Body of pancreas (tissue), 4 donors: ENCODE measurements around the gene ECSCR.

Source experiments
- POLR2A ChIP-seq, 3 donors: fragments of 450-650 bp; IDR thresholded peaks; one replicate each; pipeline ENCODE4 v1.6.1; 2016; ENCODE audit warnings: antibody characterized with exemption in 3 of 3, mild to moderate bottlenecking in 2 of 3
- TF ChIP-seq, protein P1 (sequence below), 7 experiments: fragments of 450-650 bp in 4 of 7; fragments of 200-600 bp in 3 of 7; sonication (generic) in 3 of 7; IDR thresholded peaks; one replicate each; pipeline ENCODE4 v1.5.1; 2016 to 2019; ENCODE audit warnings: antibody characterized with exemption in 7 of 7

DNA sequence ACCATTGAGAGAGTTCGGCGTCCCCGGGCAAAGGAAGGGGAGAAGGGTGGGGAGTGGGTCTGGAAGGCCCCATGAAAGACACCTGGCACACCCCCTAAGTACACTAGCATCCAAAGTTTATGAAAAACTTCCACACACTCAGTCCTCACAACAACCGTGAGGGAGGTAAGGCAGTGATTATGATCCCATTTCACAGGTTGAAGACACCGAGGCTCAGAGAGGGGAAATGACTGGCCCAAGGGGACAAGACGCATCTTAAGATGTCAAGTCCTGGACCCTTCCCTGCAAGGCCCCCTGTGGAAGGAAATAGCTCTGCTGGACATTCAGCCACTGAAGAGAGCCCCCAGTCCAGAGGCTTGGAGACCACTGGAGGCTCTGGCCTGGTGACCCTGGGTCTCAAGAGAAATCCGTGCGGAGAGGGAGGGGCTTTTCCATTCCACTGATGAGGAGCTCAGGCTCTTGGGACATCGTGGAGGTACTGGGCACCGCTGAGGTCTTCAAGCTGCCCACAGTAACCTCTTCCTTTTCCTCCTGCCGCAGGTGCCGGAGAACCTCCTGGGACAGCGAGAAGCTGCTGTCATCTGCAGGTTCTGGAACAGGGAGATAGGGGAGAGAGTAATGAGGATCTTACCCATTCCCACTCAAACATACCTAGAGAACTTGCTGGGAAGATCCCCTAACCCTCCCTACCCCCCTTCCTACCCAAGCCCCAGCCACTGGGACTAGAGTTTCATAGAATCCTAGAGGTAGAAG is 13.5 kb upstream of the ECSCR start:
- TF ChIP-seq, protein P1, sequence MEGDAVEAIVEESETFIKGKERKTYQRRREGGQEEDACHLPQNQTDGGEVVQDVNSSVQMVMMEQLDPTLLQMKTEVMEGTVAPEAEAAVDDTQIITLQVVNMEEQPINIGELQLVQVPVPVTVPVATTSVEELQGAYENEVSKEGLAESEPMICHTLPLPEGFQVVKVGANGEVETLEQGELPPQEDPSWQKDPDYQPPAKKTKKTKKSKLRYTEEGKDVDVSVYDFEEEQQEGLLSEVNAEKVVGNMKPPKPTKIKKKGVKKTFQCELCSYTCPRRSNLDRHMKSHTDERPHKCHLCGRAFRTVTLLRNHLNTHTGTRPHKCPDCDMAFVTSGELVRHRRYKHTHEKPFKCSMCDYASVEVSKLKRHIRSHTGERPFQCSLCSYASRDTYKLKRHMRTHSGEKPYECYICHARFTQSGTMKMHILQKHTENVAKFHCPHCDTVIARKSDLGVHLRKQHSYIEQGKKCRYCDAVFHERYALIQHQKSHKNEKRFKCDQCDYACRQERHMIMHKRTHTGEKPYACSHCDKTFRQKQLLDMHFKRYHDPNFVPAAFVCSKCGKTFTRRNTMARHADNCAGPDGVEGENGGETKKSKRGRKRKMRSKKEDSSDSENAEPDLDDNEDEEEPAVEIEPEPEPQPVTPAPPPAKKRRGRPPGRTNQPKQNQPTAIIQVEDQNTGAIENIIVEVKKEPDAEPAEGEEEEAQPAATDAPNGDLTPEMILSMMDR (IDR thresholded peaks at IDR 0.05): no peak
- TF ChIP-seq POLR2A (IDR thresholded peaks at IDR 0.05): no peak
